ENCODE measurements around the gene SYPL1. TPM values are rescaled to one million over a fixed set of nuclear protein-coding genes. Genes with fewer than 3 reads are reported as not detected.

Gene SYPL1
- total and polyA plus RNA-seq, 8 donors, result 5.2 to 157 (median 70.6) TPM

DNA sequence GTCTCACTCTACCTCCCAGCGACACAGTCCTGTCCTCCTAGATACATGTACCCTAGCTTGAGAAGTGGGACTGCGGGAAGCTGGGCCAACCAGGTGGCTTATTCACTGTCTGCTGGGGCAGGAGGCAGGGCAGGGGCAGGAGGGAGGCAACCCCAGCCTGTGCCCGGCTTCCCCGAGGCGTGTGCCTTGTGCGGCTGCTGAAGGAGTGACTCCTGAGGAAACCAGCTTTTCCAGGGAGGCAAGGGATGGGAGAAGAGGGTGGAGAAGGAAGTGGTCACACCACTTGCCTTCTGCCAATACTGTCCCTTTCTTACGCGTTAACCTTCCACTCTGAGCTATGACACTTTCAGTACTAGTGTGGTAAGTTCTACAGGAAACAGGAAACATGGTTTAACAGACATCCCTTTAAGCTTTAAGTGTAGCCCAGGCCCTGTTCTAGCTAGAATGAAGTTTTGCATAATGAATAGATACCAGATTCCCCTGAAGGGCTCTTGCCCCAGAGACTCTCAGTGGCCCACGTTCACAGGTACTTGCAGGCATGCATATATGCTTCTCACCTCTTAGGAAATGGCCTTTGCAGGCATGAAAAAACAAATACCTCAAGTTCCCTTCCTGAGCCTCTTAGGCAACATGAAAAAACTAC, 40.6 kb downstream of the SYPL1 start:
- no peak for TF ChIP-seq POLR2A (IDR thresholded peaks at IDR 0.05)
- TF ChIP-seq, protein P1, sequence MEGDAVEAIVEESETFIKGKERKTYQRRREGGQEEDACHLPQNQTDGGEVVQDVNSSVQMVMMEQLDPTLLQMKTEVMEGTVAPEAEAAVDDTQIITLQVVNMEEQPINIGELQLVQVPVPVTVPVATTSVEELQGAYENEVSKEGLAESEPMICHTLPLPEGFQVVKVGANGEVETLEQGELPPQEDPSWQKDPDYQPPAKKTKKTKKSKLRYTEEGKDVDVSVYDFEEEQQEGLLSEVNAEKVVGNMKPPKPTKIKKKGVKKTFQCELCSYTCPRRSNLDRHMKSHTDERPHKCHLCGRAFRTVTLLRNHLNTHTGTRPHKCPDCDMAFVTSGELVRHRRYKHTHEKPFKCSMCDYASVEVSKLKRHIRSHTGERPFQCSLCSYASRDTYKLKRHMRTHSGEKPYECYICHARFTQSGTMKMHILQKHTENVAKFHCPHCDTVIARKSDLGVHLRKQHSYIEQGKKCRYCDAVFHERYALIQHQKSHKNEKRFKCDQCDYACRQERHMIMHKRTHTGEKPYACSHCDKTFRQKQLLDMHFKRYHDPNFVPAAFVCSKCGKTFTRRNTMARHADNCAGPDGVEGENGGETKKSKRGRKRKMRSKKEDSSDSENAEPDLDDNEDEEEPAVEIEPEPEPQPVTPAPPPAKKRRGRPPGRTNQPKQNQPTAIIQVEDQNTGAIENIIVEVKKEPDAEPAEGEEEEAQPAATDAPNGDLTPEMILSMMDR (IDR thresholded peaks at IDR 0.05), result no peak
- TF ChIP-seq POLR2AphosphoS5 (IDR thresholded peaks at IDR 0.05), result peak in 2 of 3 donors; percentile 87 to 90
- TF ChIP-seq EP300 (IDR thresholded peaks at IDR 0.05), result no peak
- peak overlapping the region; percentile 76 to 88 (median 84) for H3K27ac ChIP-seq
- intact Hi-C loops (cut with DNase I; ENCODE audit: low total_unique reads), result no loop called here
- H3K4me1 ChIP-seq, result peaks cover 33 to 58% (median 46%) of the 10 kb centered on the region in 4 donors
- no peaks in the 10 kb centered on the region for H3K36me3 ChIP-seq
- WGBS, 5 donors, result 24 to 53% (median 31%) methylated on average over 9 of the region's 9 CpGs
- no peak overlapping the region for H3K4me3 ChIP-seq
- H3K27me3 ChIP-seq, result no peaks in the 10 kb centered on the region
- no peaks in the 10 kb centered on the region for H3K9me3 ChIP-seq
- peak; percentile 71 to 87 for DNase-seq

GRCh38 chr7:106070567-106071254, 41.4 kb downstream of the SYPL1 start:
- Histone ChIP-seq H3K36me3 (no peaks in the 10 kb centered on the region), H3K27me3 (no peaks in the 10 kb centered on the region), H3K4me3 (no peak overlapping the region), H3K4me1 (peaks cover 40 to 66% (median 53%) of the 10 kb centered on the region in 4 donors), H3K9me3 (no peaks in the 10 kb centered on the region), H3K27ac (peak overlapping the region; percentile 76 to 88 (median 82))
- no peak for DNase-seq
- TF ChIP-seq, protein P1 (IDR thresholded peaks at IDR 0.05), result no peak
- no peak for TF ChIP-seq POLR2A (IDR thresholded peaks at IDR 0.05)
- no peak for TF ChIP-seq POLR2AphosphoS5 (IDR thresholded peaks at IDR 0.05)
- TF ChIP-seq EP300 (IDR thresholded peaks at IDR 0.05), result no peak
- 79 to 89% (median 83%) methylated on average over 7 to 8 of the region's 8 CpGs for WGBS, 5 donors
- intact Hi-C loops (cut with DNase I; ENCODE audit: low total_unique reads), result no loop called here

- Histone ChIP-seq H3K36me3 (no peaks in the 10 kb centered on the region), H3K27ac (peak overlapping the region; percentile 49 to 88 (median 79)), H3K4me1 (peaks cover 46 to 71% (median 58%) of the 10 kb centered on the region in 4 donors), H3K4me3 (no peak overlapping the region), H3K9me3 (no peaks in the 10 kb centered on the region), H3K27me3 (no peaks in the 10 kb centered on the region)
- TF ChIP-seq POLR2AphosphoS5 (IDR thresholded peaks at IDR 0.05) (peak in 1 of 3 donors; percentile 56), POLR2A (IDR thresholded peaks at IDR 0.05) (no peak)
- intact Hi-C loops (cut with DNase I; ENCODE audit: low total_unique reads), result no loop called here
- peak; percentile 51 to 85 for DNase-seq
- WGBS, 5 donors, result 31 to 58% (median 53%) methylated on average over 3 to 5 of the region's 5 CpGs
These were observed 41.9 kb downstream of the SYPL1 start for GRCh38 chr7:106070201-106070551.

GRCh38 chr7:106069471-106070200, 42.5 kb downstream of the SYPL1 start:
- intact Hi-C loops (cut with DNase I; ENCODE audit: low total_unique reads), result loop anchor here (10.0 kb wide), 1 partner anchor 45 kb away; the partner anchor contains the start of gene SYPL1
- WGBS, 5 donors, result 50 to 67% (median 55%) methylated on average over 7 to 9 of the region's 9 CpGs
- H3K27me3 ChIP-seq, result no peaks in the 10 kb centered on the region
- TF ChIP-seq, protein P1 (IDR thresholded peaks at IDR 0.05), result no peak
- TF ChIP-seq POLR2AphosphoS5 (IDR thresholded peaks at IDR 0.05), result peak in 2 of 3 donors; percentile 17 to 31
- H3K4me3 ChIP-seq, result no peak overlapping the region
- peaks cover 50 to 76% (median 64%) of the 10 kb centered on the region in 4 donors for H3K4me1 ChIP-seq
- H3K9me3 ChIP-seq, result no peaks in the 10 kb centered on the region
- no peaks in the 10 kb centered on the region for H3K36me3 ChIP-seq
- H3K27ac ChIP-seq, result peak overlapping the region; percentile 49 to 88 (median 79)
- no peak for DNase-seq

All from stomach (tissue), 9 donors.